K562 (cell line): ENCODE data around the gene SLC66A2. TPM values are rescaled to one million over a fixed set of nuclear protein-coding genes. Genes with fewer than 3 reads are reported as not detected.

Source experiments
- ATAC-seq: fragments of 200-7000 bp; cut with Tn5 transposase; 3 replicates; pipeline ENCODE4 v1.9.1; 2020; ENCODE audit warnings: moderate library complexity
- BruUV-seq: library from RNA; stranded (reverse); fragments of 400-500 nt; replicated peaks from 2 replicates; lab custom pipeline; 2021; lab: Mats Ljungman, UMichigan
- CTCF ChIA-PET: fragments of 300-600 bp; formaldehyde crosslinking; extraction: SDS; loops from one replicate; lab custom pipeline; 2021; ENCODE audit warnings: low intra/inter-chr PET ratio; lab: Yijun Ruan, JAX
- POLR2A ChIA-PET: fragments of 300-600, 350-650 bp; sonication (Branson Sonifier 250); formaldehyde crosslinking; extraction: SDS; loops from one replicate; lab custom pipeline; 2021; ENCODE audit warnings: antibody characterized with exemption, inconsistent platforms; lab: Yijun Ruan, JAX
- DNase-seq, 4 experiments: peaks; one replicate each; pipeline versions ENCODE4 v3.0.0 to v3.0.0-alpha.2; 2011 to 2018; ENCODE audit warnings: low spot score in 3 of 4, mixed read lengths in 3 of 4; ENCODE audit errors: extremely low read depth in 1 of 4
- FAIRE-seq: peaks from 2 replicates; lab custom pipeline; 2011; peaks lifted over from hg19 to GRCh38; lab: Jason Lieb, UNC
- H2AFZ ChIP-seq: 2 replicates; pipeline ENCODE4 v1.6.0; 2011; ENCODE audit warnings: low read depth, low read length, control low read depth, inconsistent platforms
- H3K27ac ChIP-seq: fragments of 200-600 bp; 3 replicates; pipeline ENCODE4 v1.8.0; 2011; ENCODE audit warnings: low read depth, mild to moderate bottlenecking, control low read depth, inconsistent platforms, low read length, moderate library complexity, mixed read lengths; ENCODE audit errors: extremely low read depth
- H3K27me3 ChIP-seq, 2 experiments: fragments of 300-600 bp in 1 of 2; 2 replicates in 1 of 2; 3 replicates in 1 of 2; pipeline versions ENCODE4 v1.6.0 to v1.8.0; 2011; ENCODE audit warnings: inconsistent platforms in 2 of 2, low read length in 2 of 2, mild to moderate bottlenecking in 1 of 2, mixed read lengths in 1 of 2, moderate library complexity in 1 of 2; ENCODE audit not compliant: control insufficient read depth in 2 of 2, insufficient read depth in 2 of 2
- H3K36me3 ChIP-seq: fragments of 300-600 bp; 3 replicates; pipeline ENCODE4 v1.8.0; 2011; ENCODE audit warnings: mild to moderate bottlenecking, low read length, inconsistent platforms; ENCODE audit not compliant: control insufficient read depth, insufficient read depth
- H3K4me1 ChIP-seq, 2 experiments: fragments of 200-600 bp in 1 of 2; replicated peaks in 1 of 2; 2 replicates in 1 of 2; 3 replicates in 1 of 2; pipeline versions ENCODE4 v1.5.1 to v1.8.0; 2011; ENCODE audit warnings: inconsistent platforms in 2 of 2, low read length in 2 of 2, mild to moderate bottlenecking in 1 of 2, mixed read lengths in 1 of 2, moderate library complexity in 1 of 2; ENCODE audit not compliant: control insufficient read depth in 2 of 2, insufficient read depth in 2 of 2
- H3K4me2 ChIP-seq: 2 replicates; pipeline ENCODE4 v1.6.1; 2011; ENCODE audit warnings: low read length, control low read depth, inconsistent platforms, mixed read lengths; ENCODE audit not compliant: insufficient read depth
- H3K4me3 ChIP-seq: fragments of 200-600 bp; sonication (generic), shearing (Covaris generic); 2 replicates; pipeline ENCODE4 v1.5.1; 2016; ENCODE audit warnings: control low read depth, inconsistent platforms
- H3K79me2 ChIP-seq: fragments of 200-600 bp; 3 replicates; pipeline ENCODE4 v1.8.0; 2011; ENCODE audit warnings: low read length, inconsistent platforms; ENCODE audit not compliant: control insufficient read depth, insufficient read depth
- H3K9ac ChIP-seq, 2 experiments: 2 replicates each; pipeline versions ENCODE4 v1.6.0 to v1.6.1; 2011; ENCODE audit warnings: low read depth in 2 of 2, low read length in 2 of 2, control low read depth in 1 of 2, inconsistent platforms in 1 of 2, mild to moderate bottlenecking in 1 of 2, mixed read lengths in 1 of 2; ENCODE audit not compliant: insufficient read depth in 1 of 2
- H3K9me1 ChIP-seq: one replicate; pipeline ENCODE4 v1.6.0; 2011; ENCODE audit warnings: inconsistent platforms, mild to moderate bottlenecking, low read length, moderate library complexity; ENCODE audit not compliant: control insufficient read depth, insufficient read depth
- H3K9me3 ChIP-seq: replicated peaks from 2 replicates; pipeline ENCODE4 v1.5.1; 2011; ENCODE audit warnings: low read depth, low read length, inconsistent platforms; ENCODE audit not compliant: control insufficient read depth, insufficient read depth
- H4K20me1 ChIP-seq: replicated peaks from 2 replicates; pipeline ENCODE4 v1.6.1; 2011; ENCODE audit warnings: low read length, inconsistent platforms, mixed read lengths; ENCODE audit not compliant: control insufficient read depth, insufficient read depth
- C11orf30 ChIP-seq: fragments of 450-650 bp; IDR thresholded peaks from 2 replicates; pipeline ENCODE4 v1.6.1; 2016; ENCODE audit warnings: low read depth, mild to moderate bottlenecking
- FOXJ3 ChIP-seq: sonication (generic); formaldehyde crosslinking; IDR thresholded peaks from 2 replicates; pipeline ENCODE4 v1.4.0; 2020; ENCODE audit warnings: mild to moderate bottlenecking, missing genetic modification reagents
- HDAC1 ChIP-seq, 2 experiments: fragments of 450-650 bp; IDR thresholded peaks; 2 replicates each; pipeline ENCODE4 v1.6.1; 2016 to 2017; ENCODE audit warnings: inconsistent platforms in 1 of 2, mild to moderate bottlenecking in 1 of 2, moderate library complexity in 1 of 2
- SRSF9 ChIP-seq: fragments of 200-400 bp; formaldehyde crosslinking; IDR thresholded peaks from 2 replicates; pipeline ENCODE4 v1.6.1; 2017; ENCODE audit warnings: low read depth, low read length, borderline replicate concordance
- ZBTB34 ChIP-seq: fragments of 250-450 bp; sonication (Bioruptor Pico); IDR thresholded peaks from 2 replicates; pipeline ENCODE4 v1.8.0; 2021; ENCODE audit warnings: mild to moderate bottlenecking, moderate library complexity
- ZNF766 ChIP-seq: fragments of 200-800 bp; sonication (Bioruptor generic); conservative IDR thresholded peaks from 2 replicates; pipeline ENCODE4 v1.6.1; 2016; ENCODE audit warnings: missing genetic modification characterization, missing compliant biosample characterization
- WGBS: fragments of 100-300 bp; shearing (Covaris generic); methylation state at CpG from one replicate; pipeline ENCODE4 v1.1.6; 2016; ENCODE audit warnings: low coverage, mixed read lengths; ENCODE audit not compliant: insufficient coverage; ENCODE audit errors: missing lambda C conversion rate; 5-methylcytosine and 5-hydroxymethylcytosine counted together
- in situ Hi-C: fragments of 300-500 bp; cut with MboI; formaldehyde crosslinking; loops from 4 replicates; pipeline ENCODE4 v1.15.0; 2018; ENCODE audit warnings: inconsistent platforms, mixed read lengths
- intact Hi-C: fragments of 100-400 bp; cut with micrococcal nuclease; formaldehyde crosslinking; loops from 2 replicates; pipeline ENCODE4 v1.14.2; 2022
- polyA plus RNA-seq, 8 experiments: library from polyadenylated mRNA; depleted of rRNA in 4 of 8; stranded (reverse) in 5 of 8; unstranded in 3 of 8; fragments of >200 nt; fragmentation: Nextera tagmentation in 2 of 8; fragmentation: Illumina TruSeq in 1 of 8; extraction: Ambion mirVana in 2 of 8; extraction: Trizol in 1 of 8; gene quantifications; 2 replicates each; pipeline versions ENCODE4 v1.2.1 to v1.2.3, GENCODE V29; 2011 to 2014; ENCODE audit warnings: inconsistent platforms in 1 of 8, missing spikeins in 1 of 8
- total RNA-seq, 7 experiments: library from RNA; depleted of rRNA in 6 of 7; stranded (reverse); fragments of >200 nt in 6 of 7; fragmentation: Illumina TruSeq in 2 of 7; extraction: Trizol in 2 of 7; gene quantifications; 2 replicates each; pipeline versions ENCODE4 v1.2.1 to v1.2.3, GENCODE V29; 2011 to 2021; ENCODE audit warnings: low replicate concordance in 1 of 7

Gene SLC66A2
- total and polyA plus RNA-seq, 9 of the 15 experiments (the other 6 are each of a cell fraction or from before 2014, with no cell fraction given) = 0.25 to 17.5 (median 5.6) TPM

- H2AFZ ChIP-seq = no peak overlapping the region
- FAIRE-seq (no peak), ATAC-seq (no peak), DNase-seq (no peak)
- ChIA-PET POLR2A (no interaction called here), CTCF (no interaction called here)
- H3K9me1 ChIP-seq = no peaks in the 10 kb centered on the region
- no peaks in the 10 kb centered on the region for H4K20me1 ChIP-seq
- WGBS = 2% methylated on average over 9 of the region's 16 CpGs
- intact Hi-C loops = no loop called here
- in situ Hi-C loops = no loop called here
- H3K27ac ChIP-seq = no peak overlapping the region
- TF ChIP-seq FOXJ3 (CRISPR knock-in tag) = no peak
- TF ChIP-seq HDAC1 (IDR thresholded peaks at IDR 0.05) = no peak
- TF ChIP-seq ZNF766 (CRISPR knock-in tag) = no peak
- BruUV-seq = no TSS peak
- H3K9me3 ChIP-seq = no peaks in the 10 kb centered on the region; the same call in 1 of the 2 replicates
- H3K79me2 ChIP-seq = no peaks in the 10 kb centered on the region
- H3K4me1 ChIP-seq = no peaks in the 10 kb centered on the region; a peak in 1 of 5 replicates
- H3K27me3 ChIP-seq = peaks cover 0 to 7% of the 10 kb centered on the region in 2 experiments; a peak in 1 of 5 replicates
- no peak overlapping the region for H3K4me2 ChIP-seq
- H3K4me3 ChIP-seq = no peak overlapping the region
- no peak overlapping the region for H3K9ac ChIP-seq
- no peaks in the 10 kb centered on the region for H3K36me3 ChIP-seq
These were observed 63.4 kb downstream of the SLC66A2 start for GRCh38 chr18:79888016-79888415.

GRCh38 chr18:79887181-79888000 is 64.1 kb downstream of the SLC66A2 start:
- POLR2A ChIA-PET = no interaction called here
- no peak for ATAC-seq
- DNase-seq = no peak
- intact Hi-C loops = no loop called here
- Histone ChIP-seq H3K9me1 (no peaks in the 10 kb centered on the region), H3K36me3 (no peaks in the 10 kb centered on the region), H4K20me1 (no peaks in the 10 kb centered on the region), H3K4me3 (no peak overlapping the region), H3K4me2 (no peak overlapping the region), H3K27me3 (peaks cover 0 to 7% of the 10 kb centered on the region in 2 experiments; a peak in 1 of 5 replicates), H3K4me1 (no peaks in the 10 kb centered on the region; a peak in 1 of 5 replicates), H3K27ac (no peak overlapping the region), H2AFZ (no peak overlapping the region), H3K9ac (no peak overlapping the region), H3K79me2 (no peaks in the 10 kb centered on the region), H3K9me3 (no peaks in the 10 kb centered on the region; the same call in 1 of the 2 replicates)
- CTCF ChIA-PET = no interaction called here
- WGBS = 3% methylated on average over 13 of the region's 30 CpGs
- BruUV-seq = no TSS peak
- no peak for FAIRE-seq
- TF ChIP-seq C11orf30 (0 out of 2 replicates have a peak, but pooled peaks have one; percentile 16), SRSF9 (no peak), ZBTB34 (CRISPR knock-in tag) (no peak)
- in situ Hi-C loops = no loop called here
